ENCODE data around the gene FNDC1. TPM values are rescaled to one million over a fixed set of nuclear protein-coding genes. Genes with fewer than 3 reads are reported as not detected.

Gene FNDC1
- total RNA-seq, 1 donor from 2014 or later: 6.3 TPM

DNA sequence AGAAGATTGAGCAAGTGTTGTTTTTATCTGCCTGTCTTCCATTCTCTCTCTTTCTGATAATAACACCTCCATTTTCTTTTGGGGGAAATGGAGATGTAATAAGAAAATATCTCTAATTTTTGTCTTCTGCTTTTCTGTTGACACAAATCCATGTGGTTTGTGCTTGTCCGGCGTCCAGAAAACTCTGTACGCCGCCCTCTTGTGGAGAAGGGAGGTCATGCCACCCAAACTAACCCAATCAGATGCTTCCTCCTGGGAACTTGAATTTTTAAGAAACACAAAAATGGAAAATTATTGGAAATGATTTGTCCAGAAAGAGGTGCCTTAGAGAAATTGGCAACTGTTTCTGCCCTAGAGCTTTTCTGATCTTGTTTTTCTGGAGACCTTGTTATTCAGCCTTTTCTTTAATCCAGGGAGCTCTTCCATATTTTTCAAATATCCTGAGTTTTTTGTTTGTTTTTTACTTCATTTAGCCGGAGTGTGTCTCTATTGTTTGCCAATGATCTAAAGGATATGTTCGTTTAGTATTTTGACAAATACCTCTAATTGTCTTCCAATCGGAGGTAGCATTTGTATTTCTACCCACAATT is 17.8 kb upstream of the FNDC1 start:
- TF ChIP-seq, protein P1, sequence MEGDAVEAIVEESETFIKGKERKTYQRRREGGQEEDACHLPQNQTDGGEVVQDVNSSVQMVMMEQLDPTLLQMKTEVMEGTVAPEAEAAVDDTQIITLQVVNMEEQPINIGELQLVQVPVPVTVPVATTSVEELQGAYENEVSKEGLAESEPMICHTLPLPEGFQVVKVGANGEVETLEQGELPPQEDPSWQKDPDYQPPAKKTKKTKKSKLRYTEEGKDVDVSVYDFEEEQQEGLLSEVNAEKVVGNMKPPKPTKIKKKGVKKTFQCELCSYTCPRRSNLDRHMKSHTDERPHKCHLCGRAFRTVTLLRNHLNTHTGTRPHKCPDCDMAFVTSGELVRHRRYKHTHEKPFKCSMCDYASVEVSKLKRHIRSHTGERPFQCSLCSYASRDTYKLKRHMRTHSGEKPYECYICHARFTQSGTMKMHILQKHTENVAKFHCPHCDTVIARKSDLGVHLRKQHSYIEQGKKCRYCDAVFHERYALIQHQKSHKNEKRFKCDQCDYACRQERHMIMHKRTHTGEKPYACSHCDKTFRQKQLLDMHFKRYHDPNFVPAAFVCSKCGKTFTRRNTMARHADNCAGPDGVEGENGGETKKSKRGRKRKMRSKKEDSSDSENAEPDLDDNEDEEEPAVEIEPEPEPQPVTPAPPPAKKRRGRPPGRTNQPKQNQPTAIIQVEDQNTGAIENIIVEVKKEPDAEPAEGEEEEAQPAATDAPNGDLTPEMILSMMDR (IDR thresholded peaks at IDR 0.05; ENCODE audit: insufficient read depth, low read depth, low read length): peak; percentile 82
- no peak for TF ChIP-seq EZH2 (IDR thresholded peaks at IDR 0.05; ENCODE audit: insufficient read depth, low read length)
- FAIRE-seq: no peak
- Mint-ChIP-seq H3K4me3 (ENCODE audit: unreplicated experiment) (no peak overlapping the region), H3K9me3 (ENCODE audit: unreplicated experiment) (peaks cover 11% of the 10 kb centered on the region), H3K27me3 (ENCODE audit: low read depth, unreplicated experiment) (peaks cover 8% of the 10 kb centered on the region), H3K4me1 (ENCODE audit: low read depth, unreplicated experiment) (no peaks in the 10 kb centered on the region), H3K36me3 (ENCODE audit: low read depth, unreplicated experiment) (no peaks in the 10 kb centered on the region), H3K27ac (ENCODE audit: unreplicated experiment) (no peak overlapping the region)
- Histone ChIP-seq H3K27me3 (ENCODE audit: insufficient read depth, low read length) (peaks cover 4% of the 10 kb centered on the region), H2AFZ (ENCODE audit: low read depth, low read length) (no peak overlapping the region), H3K27ac (ENCODE audit: low read depth, low read length) (no peak overlapping the region), H4K20me1 (ENCODE audit: insufficient read depth, low read length) (no peaks in the 10 kb centered on the region), H3K4me3 (ENCODE audit: insufficient read depth, low read depth, low read length) (no peak overlapping the region), H3K36me3 (ENCODE audit: insufficient read depth, low read length) (no peaks in the 10 kb centered on the region), H3K4me2 (ENCODE audit: low read length) (no peak overlapping the region), H3K79me2 (ENCODE audit: insufficient read depth, low read length) (no peaks in the 10 kb centered on the region), H3K4me1 (ENCODE audit: insufficient read depth, low read length) (no peaks in the 10 kb centered on the region), H3K9ac (ENCODE audit: low read length) (no peak overlapping the region), H3K9me3 (ENCODE audit: insufficient read depth, low read depth, low read length) (no peaks in the 10 kb centered on the region)
- DNase-seq (ENCODE audit: low read depth): no peak

DNA sequence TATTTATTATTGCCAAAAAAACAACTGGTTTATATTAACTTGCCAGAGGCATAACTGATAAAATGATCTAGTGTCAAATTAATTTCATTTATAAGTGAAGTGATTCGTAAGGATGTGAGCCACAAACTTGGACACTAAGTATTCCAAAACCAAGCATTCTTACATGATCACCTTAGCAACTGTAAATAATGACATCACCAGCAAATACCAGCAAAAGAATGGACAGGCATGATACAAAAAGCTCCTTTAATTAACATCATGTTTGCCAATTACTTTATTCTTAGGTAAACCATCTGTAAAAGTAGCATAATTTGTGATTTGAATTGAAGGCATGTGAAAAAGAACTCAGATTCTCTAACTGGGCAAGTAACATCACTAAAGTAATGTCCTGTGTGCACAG is 17.2 kb upstream of the FNDC1 start:
- Histone ChIP-seq H3K4me3 (ENCODE audit: insufficient read depth, low read depth, low read length) (no peak overlapping the region), H3K27ac (ENCODE audit: low read depth, low read length) (no peak overlapping the region), H3K36me3 (ENCODE audit: insufficient read depth, low read length) (no peaks in the 10 kb centered on the region), H3K4me1 (ENCODE audit: insufficient read depth, low read length) (no peaks in the 10 kb centered on the region), H4K20me1 (ENCODE audit: insufficient read depth, low read length) (no peaks in the 10 kb centered on the region), H3K27me3 (ENCODE audit: insufficient read depth, low read length) (peaks cover 4% of the 10 kb centered on the region), H3K4me2 (ENCODE audit: low read length) (no peak overlapping the region), H2AFZ (ENCODE audit: low read depth, low read length) (no peak overlapping the region), H3K9me3 (ENCODE audit: insufficient read depth, low read depth, low read length) (no peaks in the 10 kb centered on the region), H3K9ac (ENCODE audit: low read length) (no peak overlapping the region), H3K79me2 (ENCODE audit: insufficient read depth, low read length) (no peaks in the 10 kb centered on the region)
- H3K36me3 Mint-ChIP-seq (ENCODE audit: low read depth, unreplicated experiment): no peaks in the 10 kb centered on the region
- TF ChIP-seq, protein P1 (IDR thresholded peaks at IDR 0.05; ENCODE audit: insufficient read depth, low read depth, low read length): no peak
- no peak for TF ChIP-seq EZH2 (IDR thresholded peaks at IDR 0.05; ENCODE audit: insufficient read depth, low read length)
- no peak overlapping the region for H3K4me3 Mint-ChIP-seq (ENCODE audit: unreplicated experiment)
- FAIRE-seq: no peak
- peaks cover 7% of the 10 kb centered on the region for H3K9me3 Mint-ChIP-seq (ENCODE audit: unreplicated experiment)
- H3K27ac Mint-ChIP-seq (ENCODE audit: unreplicated experiment): no peak overlapping the region
- DNase-seq (ENCODE audit: low read depth): peak; percentile 37
- peaks cover 2% of the 10 kb centered on the region for H3K27me3 Mint-ChIP-seq (ENCODE audit: low read depth, unreplicated experiment)
- no peaks in the 10 kb centered on the region for H3K4me1 Mint-ChIP-seq (ENCODE audit: low read depth, unreplicated experiment)

DNA sequence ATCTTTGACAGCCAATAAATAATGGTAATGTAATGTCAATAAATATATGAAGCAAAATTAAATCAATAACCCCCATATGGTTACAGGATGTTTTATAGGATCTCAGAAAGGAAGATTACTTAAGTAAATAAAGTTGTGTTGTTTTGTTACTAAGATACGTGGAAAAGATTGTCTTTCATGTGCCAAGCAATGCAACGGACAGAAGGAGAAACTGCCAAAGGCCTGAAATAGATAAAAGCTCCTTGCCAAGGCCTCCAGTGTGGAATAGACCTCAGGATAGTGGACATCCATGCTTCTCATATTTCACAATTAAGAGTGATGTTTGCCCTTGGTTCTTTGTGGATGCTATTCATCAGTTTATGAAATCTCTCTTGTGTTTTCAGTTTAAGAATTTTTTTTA is 16.4 kb upstream of the FNDC1 start:
- H3K4me1 Mint-ChIP-seq (ENCODE audit: low read depth, unreplicated experiment): no peaks in the 10 kb centered on the region

More for the DNA sequence above, 16.4 kb upstream of the FNDC1 start:
- H3K4me2 ChIP-seq (ENCODE audit: low read length): no peak overlapping the region
- no peaks in the 10 kb centered on the region for H3K79me2 ChIP-seq (ENCODE audit: insufficient read depth, low read length)
- no peaks in the 10 kb centered on the region for H3K9me3 ChIP-seq (ENCODE audit: insufficient read depth, low read depth, low read length)
- H3K27ac ChIP-seq (ENCODE audit: low read depth, low read length): no peak overlapping the region
- Mint-ChIP-seq H3K27me3 (ENCODE audit: low read depth, unreplicated experiment) (no peaks in the 10 kb centered on the region), H3K9me3 (ENCODE audit: unreplicated experiment) (peaks cover 7% of the 10 kb centered on the region), H3K36me3 (ENCODE audit: low read depth, unreplicated experiment) (no peaks in the 10 kb centered on the region), H3K27ac (ENCODE audit: unreplicated experiment) (no peak overlapping the region), H3K4me3 (ENCODE audit: unreplicated experiment) (no peak overlapping the region)
- H3K36me3 ChIP-seq (ENCODE audit: insufficient read depth, low read length): no peaks in the 10 kb centered on the region
- DNase-seq (ENCODE audit: low read depth) (no peak), FAIRE-seq (no peak)
- H3K4me1 ChIP-seq (ENCODE audit: insufficient read depth, low read length): no peaks in the 10 kb centered on the region
- TF ChIP-seq EZH2 (IDR thresholded peaks at IDR 0.05; ENCODE audit: insufficient read depth, low read length): no peak
- TF ChIP-seq, protein P1 (IDR thresholded peaks at IDR 0.05; ENCODE audit: insufficient read depth, low read depth, low read length): no peak
- peaks cover 4% of the 10 kb centered on the region for H3K27me3 ChIP-seq (ENCODE audit: insufficient read depth, low read length)
- no peak overlapping the region for H3K4me3 ChIP-seq (ENCODE audit: insufficient read depth, low read depth, low read length)
- H4K20me1 ChIP-seq (ENCODE audit: insufficient read depth, low read length): no peaks in the 10 kb centered on the region
- no peak overlapping the region for H3K9ac ChIP-seq (ENCODE audit: low read length)
- H2AFZ ChIP-seq (ENCODE audit: low read depth, low read length): no peak overlapping the region
